Measurements from ENCODE around the gene LRRC18. TPM values are rescaled to one million over a fixed set of nuclear protein-coding genes. Genes with fewer than 3 reads are reported as not detected.

The LRRC18 gene
- total and polyA plus RNA-seq, 8 donors, result 0.46 to 2.6 (median 0.72) TPM; not detected in 5

DNA sequence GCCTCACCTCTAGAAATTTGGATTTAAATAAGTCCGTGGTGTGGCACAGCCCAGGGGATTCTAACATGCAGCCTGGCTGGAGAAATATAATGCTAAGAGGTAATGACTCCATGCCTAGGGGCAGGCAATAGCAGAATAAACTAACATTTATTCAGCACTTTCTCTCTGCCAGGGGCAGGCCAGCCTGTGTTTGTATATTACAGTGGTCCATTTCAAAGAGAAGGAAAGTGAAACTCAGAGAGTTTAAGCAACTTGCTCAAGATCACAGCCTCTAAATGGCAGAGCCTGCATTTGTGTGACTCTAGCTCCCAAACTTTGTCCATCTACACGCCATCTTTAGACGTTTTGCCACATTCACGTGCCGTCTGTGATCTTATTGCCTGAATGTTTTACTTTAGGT, 6.7 kb upstream of the LRRC18 start:
- TF ChIP-seq EP300 (IDR thresholded peaks at IDR 0.05) (no peak), POLR2A (IDR thresholded peaks at IDR 0.05) (no peak), POLR2AphosphoS5 (IDR thresholded peaks at IDR 0.05) (no peak)
- TF ChIP-seq, protein P1, sequence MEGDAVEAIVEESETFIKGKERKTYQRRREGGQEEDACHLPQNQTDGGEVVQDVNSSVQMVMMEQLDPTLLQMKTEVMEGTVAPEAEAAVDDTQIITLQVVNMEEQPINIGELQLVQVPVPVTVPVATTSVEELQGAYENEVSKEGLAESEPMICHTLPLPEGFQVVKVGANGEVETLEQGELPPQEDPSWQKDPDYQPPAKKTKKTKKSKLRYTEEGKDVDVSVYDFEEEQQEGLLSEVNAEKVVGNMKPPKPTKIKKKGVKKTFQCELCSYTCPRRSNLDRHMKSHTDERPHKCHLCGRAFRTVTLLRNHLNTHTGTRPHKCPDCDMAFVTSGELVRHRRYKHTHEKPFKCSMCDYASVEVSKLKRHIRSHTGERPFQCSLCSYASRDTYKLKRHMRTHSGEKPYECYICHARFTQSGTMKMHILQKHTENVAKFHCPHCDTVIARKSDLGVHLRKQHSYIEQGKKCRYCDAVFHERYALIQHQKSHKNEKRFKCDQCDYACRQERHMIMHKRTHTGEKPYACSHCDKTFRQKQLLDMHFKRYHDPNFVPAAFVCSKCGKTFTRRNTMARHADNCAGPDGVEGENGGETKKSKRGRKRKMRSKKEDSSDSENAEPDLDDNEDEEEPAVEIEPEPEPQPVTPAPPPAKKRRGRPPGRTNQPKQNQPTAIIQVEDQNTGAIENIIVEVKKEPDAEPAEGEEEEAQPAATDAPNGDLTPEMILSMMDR (IDR thresholded peaks at IDR 0.05), result no peak
- peak in 1 of 2 donors; percentile 27 for DNase-seq
- peak overlapping the region in 1 of 5 donors; percentile 30 for H3K27ac ChIP-seq
- no peaks in the 10 kb centered on the region for H3K4me1 ChIP-seq
- H3K27me3 ChIP-seq, result peaks cover 0 to 3% (median 0%) of the 10 kb centered on the region in 3 donors
- H3K36me3 ChIP-seq, result no peaks in the 10 kb centered on the region
- no peaks in the 10 kb centered on the region for H3K9me3 ChIP-seq
- no peak overlapping the region for H3K4me3 ChIP-seq
- intact Hi-C loops (cut with DNase I; ENCODE audit: low total_unique reads), result no loop called here
- whole genome bisulfite sequencing, 5 donors, result 71 to 82% (median 79%) methylated on average over 5 of the region's 5 CpGs

DNA sequence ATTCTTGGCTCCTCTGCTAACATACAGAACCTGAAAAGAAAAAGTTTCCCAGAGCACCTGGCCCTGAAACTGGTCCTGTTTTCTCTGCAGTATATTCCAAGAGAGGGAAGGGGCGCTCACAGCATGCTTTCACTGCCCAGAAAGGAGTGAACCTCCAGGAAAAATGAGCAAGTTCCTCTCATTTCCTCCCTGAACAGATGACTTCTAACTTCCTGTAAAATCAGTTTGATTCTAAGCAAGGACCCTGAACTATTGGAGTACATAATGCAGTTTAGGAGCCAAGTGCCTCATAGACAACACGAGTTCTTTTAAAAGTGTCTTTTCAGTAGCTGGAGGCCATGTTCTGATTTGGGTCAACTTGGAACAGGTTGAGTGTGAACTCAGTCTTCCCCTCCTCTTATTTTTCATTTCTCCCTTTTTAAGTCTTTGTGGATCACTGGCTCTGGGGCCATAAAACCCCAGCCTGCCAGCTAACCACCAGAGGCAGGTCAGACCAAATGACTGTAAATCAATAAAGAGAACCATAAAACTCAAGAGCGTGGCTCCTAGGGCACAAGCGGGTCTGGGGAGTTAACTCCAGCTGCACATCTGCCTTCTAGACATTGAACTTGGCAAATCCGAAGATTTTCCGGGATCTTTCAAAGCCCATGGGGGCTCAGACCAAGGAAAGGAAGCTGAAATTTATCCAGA, 5.9 kb upstream of the LRRC18 start:
- DNase-seq, result no peak
- intact Hi-C loops (cut with DNase I; ENCODE audit: low total_unique reads), result no loop called here
- peaks cover 0 to 3% (median 0%) of the 10 kb centered on the region in 3 donors for H3K27me3 ChIP-seq
- no peaks in the 10 kb centered on the region for H3K4me1 ChIP-seq
- H3K4me3 ChIP-seq, result no peak overlapping the region
- H3K27ac ChIP-seq, result no peak overlapping the region
- TF ChIP-seq POLR2AphosphoS5 (IDR thresholded peaks at IDR 0.05) (no peak), EP300 (IDR thresholded peaks at IDR 0.05) (no peak)
- 81 to 89% (median 87%) methylated on average over 6 of the region's 6 CpGs for WGBS, 5 donors
- H3K9me3 ChIP-seq, result no peaks in the 10 kb centered on the region
- H3K36me3 ChIP-seq, result no peaks in the 10 kb centered on the region

DNA sequence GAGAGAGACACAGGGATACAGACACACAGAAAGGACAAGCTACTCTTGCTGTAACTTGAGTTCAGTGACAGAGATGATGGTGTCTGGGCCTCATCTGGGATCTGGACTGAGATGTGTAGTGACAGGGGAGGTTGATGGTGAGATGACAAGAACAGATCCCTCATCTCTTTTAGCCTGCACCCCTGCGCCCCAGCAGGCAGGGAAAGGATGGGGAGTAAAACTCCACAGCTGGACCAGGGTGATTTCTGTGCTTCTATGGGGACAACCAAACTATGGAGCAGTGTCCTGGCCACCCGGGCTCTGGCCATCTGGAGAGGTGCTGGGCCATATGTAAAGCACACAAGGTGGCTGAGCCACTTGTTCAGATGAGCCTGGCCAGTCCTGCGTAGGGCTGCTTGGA, 4.5 kb upstream of the LRRC18 start:
- DNase-seq, result no peak
- Histone ChIP-seq H3K27ac (no peak overlapping the region), H3K4me3 (no peak overlapping the region), H3K27me3 (no peaks in the 10 kb centered on the region), H3K9me3 (no peaks in the 10 kb centered on the region), H3K4me1 (no peaks in the 10 kb centered on the region), H3K36me3 (no peaks in the 10 kb centered on the region)
- TF ChIP-seq, protein P1 (IDR thresholded peaks at IDR 0.05), result no peak
- TF ChIP-seq POLR2AphosphoS5 (IDR thresholded peaks at IDR 0.05) (no peak), POLR2A (IDR thresholded peaks at IDR 0.05) (no peak), EP300 (IDR thresholded peaks at IDR 0.05) (no peak)
- intact Hi-C loops (cut with DNase I; ENCODE audit: low total_unique reads), result no loop called here
- WGBS, 5 donors, result 92 to 98% (median 97%) methylated on average over 3 of the region's 3 CpGs

DNA sequence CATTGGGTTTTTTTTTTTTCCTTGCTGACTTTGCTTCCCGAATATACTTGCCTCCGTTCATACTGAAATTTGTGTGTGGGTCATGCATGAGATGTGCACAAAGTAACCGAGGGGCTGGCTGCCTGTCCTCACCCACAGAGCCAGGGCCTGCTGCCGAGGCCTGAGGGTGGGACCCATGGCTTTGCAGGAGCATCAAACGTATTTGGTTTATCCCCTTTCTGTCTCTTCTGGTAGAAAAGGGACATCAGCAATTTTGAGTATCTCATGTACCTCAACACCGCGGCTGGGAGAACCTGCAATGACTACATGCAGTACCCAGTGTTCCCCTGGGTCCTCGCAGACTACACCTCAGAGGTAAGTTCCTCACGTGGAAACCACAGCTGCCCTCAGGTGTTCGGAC, 3.5 kb upstream of the LRRC18 start:
- no peak overlapping the region for H3K27ac ChIP-seq
- WGBS, 5 donors, result 93 to 96% (median 96%) methylated on average over 10 of the region's 10 CpGs
- no peak for DNase-seq
- H3K36me3 ChIP-seq, result no peaks in the 10 kb centered on the region
- H3K27me3 ChIP-seq, result no peaks in the 10 kb centered on the region
- no peak overlapping the region for H3K4me3 ChIP-seq
- no peaks in the 10 kb centered on the region for H3K4me1 ChIP-seq
- H3K9me3 ChIP-seq, result no peaks in the 10 kb centered on the region
- TF ChIP-seq POLR2AphosphoS5 (IDR thresholded peaks at IDR 0.05), result no peak
- TF ChIP-seq, protein P1 (IDR thresholded peaks at IDR 0.05), result no peak
- TF ChIP-seq POLR2A (IDR thresholded peaks at IDR 0.05), result no peak
- TF ChIP-seq EP300 (IDR thresholded peaks at IDR 0.05), result no peak
- intact Hi-C loops (cut with DNase I; ENCODE audit: low total_unique reads), result no loop called here

DNA sequence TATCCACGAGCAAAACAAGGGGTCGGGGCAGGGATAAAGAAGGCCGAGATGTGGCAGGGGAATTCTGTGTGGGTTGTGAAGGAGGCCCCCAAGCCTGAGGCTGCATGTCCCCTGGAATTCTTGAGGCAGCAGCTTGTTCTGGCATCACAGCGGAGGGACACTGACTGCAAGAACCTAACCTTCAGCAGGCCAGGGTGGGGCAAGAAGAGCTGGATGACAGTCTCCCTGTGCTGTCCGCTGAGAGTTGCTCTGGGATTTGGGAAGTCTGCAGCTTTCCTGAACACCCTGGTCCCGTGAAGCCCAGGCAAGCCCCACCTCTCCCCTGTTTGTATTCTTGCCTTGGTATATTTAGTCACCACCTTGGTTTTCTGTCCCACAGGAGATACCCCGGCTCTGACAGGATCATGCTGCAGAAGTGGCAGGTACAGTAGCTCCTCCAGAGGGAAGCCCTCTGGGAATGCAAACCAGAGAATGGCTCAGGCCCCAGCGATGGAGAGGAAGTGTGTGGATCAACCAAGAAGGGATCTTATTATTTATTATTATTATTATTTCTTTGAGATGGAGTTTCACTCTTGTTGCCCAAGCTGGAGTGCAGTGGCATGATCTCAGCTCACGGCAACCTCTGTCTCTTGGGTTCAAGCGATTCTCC, 1.9 kb upstream of the LRRC18 start:
- WGBS, 5 donors, result 80 to 91% (median 89%) methylated on average over 10 of the region's 10 CpGs
- no peak for DNase-seq
- intact Hi-C loops (cut with DNase I; ENCODE audit: low total_unique reads), result no loop called here

More for the DNA sequence above, 1.9 kb upstream of the LRRC18 start:
- Histone ChIP-seq H3K4me1 (no peaks in the 10 kb centered on the region), H3K27me3 (no peaks in the 10 kb centered on the region), H3K4me3 (no peak overlapping the region), H3K36me3 (no peaks in the 10 kb centered on the region), H3K9me3 (no peaks in the 10 kb centered on the region), H3K27ac (no peak overlapping the region)
- TF ChIP-seq, protein P1 (IDR thresholded peaks at IDR 0.05), result no peak
- TF ChIP-seq POLR2AphosphoS5 (IDR thresholded peaks at IDR 0.05) (no peak), EP300 (IDR thresholded peaks at IDR 0.05) (no peak), POLR2A (IDR thresholded peaks at IDR 0.05) (no peak)
